ENCODE results near the gene TMPRSS9.
"Not testable (repeated sequence)": the region's sequence is repeated elsewhere in the genome, so short reads cannot be mapped to it uniquely, and the experiment has no call there.

The TMPRSS9 gene

GRCh38 chr19:2443116-2443784, 83.2 kb downstream of the TMPRSS9 start:
- DNase-seq, result no peak

GRCh38 chr19:2443785-2444182, 83.7 kb downstream of the TMPRSS9 start:
- no peak for DNase-seq

- DNase-seq, result no peak
These were observed 84.4 kb downstream of the TMPRSS9 start for GRCh38 chr19:2444251-2445002.

GRCh38 chr19:2446381-2446780, 86.3 kb downstream of the TMPRSS9 start:
- peak; percentile 75 for DNase-seq

- DNase-seq, result no peak
These were observed 89.0 kb downstream of the TMPRSS9 start for GRCh38 chr19:2449019-2449418.

- no peak for DNase-seq
These were observed 91.1 kb downstream of the TMPRSS9 start for GRCh38 chr19:2451138-2451537.

GRCh38 chr19:2451741-2452140, 91.7 kb downstream of the TMPRSS9 start:
- DNase-seq, result no peak

GRCh38 chr19:2453431-2454025, 93.5 kb downstream of the TMPRSS9 start:
- no peak for DNase-seq

GRCh38 chr19:2454199-2454961, 94.3 kb downstream of the TMPRSS9 start:
- DNase-seq, result no peak

- DNase-seq, result no peak
These were observed 95.1 kb downstream of the TMPRSS9 start for GRCh38 chr19:2454962-2455850.

GRCh38 chr19:2455851-2456570, 95.9 kb downstream of the TMPRSS9 start:
- DNase-seq, result no peak

- DNase-seq, result no peak
These were observed 97.5 kb downstream of the TMPRSS9 start for GRCh38 chr19:2457394-2458037.

- no peak for DNase-seq
These were observed 98.0 kb downstream of the TMPRSS9 start for GRCh38 chr19:2458054-2458453.

GRCh38 chr19:2458776-2459175, 98.7 kb downstream of the TMPRSS9 start:
- not testable (repeated sequence) for DNase-seq

- DNase-seq, result no peak
These were observed 100.2 kb downstream of the TMPRSS9 start for GRCh38 chr19:2460245-2460644.

GRCh38 chr19:2461751-2462634, 101.9 kb downstream of the TMPRSS9 start:
- DNase-seq, result peak; percentile 87

GRCh38 chr19:2462635-2463421, 102.8 kb downstream of the TMPRSS9 start:
- DNase-seq, result peak; percentile 94

- DNase-seq, result not testable (repeated sequence)
These were observed 103.6 kb downstream of the TMPRSS9 start for GRCh38 chr19:2463694-2464093.

- DNase-seq, result no peak
These were observed 104.3 kb downstream of the TMPRSS9 start for GRCh38 chr19:2464389-2464788.

All from left hindlimb (tissue), 1 donor.